ENCODE measurements around the gene SORCS2. TPM values are rescaled to one million over a fixed set of nuclear protein-coding genes. Genes with fewer than 3 reads are reported as not detected.

SORCS2 gene
- total RNA-seq, 4 donors from 2014 or later = 1.1 to 2.5 (median 2.0) TPM

DNA sequence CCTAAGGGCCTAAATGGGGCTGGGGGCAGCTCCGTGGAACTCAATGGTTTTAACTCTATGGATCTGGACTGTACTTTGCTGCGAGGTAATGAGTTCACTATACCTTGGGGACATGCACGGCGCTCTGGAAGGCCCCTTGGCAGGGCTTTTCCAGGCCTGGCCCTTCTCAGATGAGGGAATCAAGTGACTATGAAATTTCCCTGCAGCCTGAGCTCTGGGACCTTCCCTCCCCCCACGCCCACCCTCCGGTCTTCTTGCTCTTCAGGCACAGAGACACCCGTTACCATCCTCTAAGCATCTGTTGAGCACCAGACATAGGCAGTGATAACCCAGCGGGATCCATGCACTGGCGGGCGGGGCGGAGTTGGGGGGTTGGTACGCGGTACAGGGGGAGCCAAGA, 133.2 kb downstream of the SORCS2 start:
- Histone ChIP-seq H3K4me3 (no peak overlapping the region), H3K27ac (no peak overlapping the region), H3K9me3 (no peaks in the 10 kb centered on the region), H3K4me1 (peaks cover 0 to 11% (median 6%) of the 10 kb centered on the region in 3 donors), H3K36me3 (no peaks in the 10 kb centered on the region), H3K27me3 (peaks cover 0 to 11% (median 0%) of the 10 kb centered on the region in 4 donors)
- WGBS, 2 donors = 79% methylated on average over 7 to 9 of the region's 13 CpGs
- TF ChIP-seq POLR2A (IDR thresholded peaks at IDR 0.05) = no peak
- TF ChIP-seq, protein P1, sequence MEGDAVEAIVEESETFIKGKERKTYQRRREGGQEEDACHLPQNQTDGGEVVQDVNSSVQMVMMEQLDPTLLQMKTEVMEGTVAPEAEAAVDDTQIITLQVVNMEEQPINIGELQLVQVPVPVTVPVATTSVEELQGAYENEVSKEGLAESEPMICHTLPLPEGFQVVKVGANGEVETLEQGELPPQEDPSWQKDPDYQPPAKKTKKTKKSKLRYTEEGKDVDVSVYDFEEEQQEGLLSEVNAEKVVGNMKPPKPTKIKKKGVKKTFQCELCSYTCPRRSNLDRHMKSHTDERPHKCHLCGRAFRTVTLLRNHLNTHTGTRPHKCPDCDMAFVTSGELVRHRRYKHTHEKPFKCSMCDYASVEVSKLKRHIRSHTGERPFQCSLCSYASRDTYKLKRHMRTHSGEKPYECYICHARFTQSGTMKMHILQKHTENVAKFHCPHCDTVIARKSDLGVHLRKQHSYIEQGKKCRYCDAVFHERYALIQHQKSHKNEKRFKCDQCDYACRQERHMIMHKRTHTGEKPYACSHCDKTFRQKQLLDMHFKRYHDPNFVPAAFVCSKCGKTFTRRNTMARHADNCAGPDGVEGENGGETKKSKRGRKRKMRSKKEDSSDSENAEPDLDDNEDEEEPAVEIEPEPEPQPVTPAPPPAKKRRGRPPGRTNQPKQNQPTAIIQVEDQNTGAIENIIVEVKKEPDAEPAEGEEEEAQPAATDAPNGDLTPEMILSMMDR (IDR thresholded peaks at IDR 0.05) = no peak
- no peak for DNase-seq
- intact Hi-C loops (cut with DNase I) = no loop called here

GRCh38 chr4:7326306-7326692, 134.0 kb downstream of the SORCS2 start:
- H3K27me3 ChIP-seq = peaks cover 0 to 19% (median 0%) of the 10 kb centered on the region in 4 donors
- no peaks in the 10 kb centered on the region for H3K36me3 ChIP-seq
- 74% methylated on average over 2 of the region's 12 CpGs; no CpG with 5 or more reads in 1 of the 2 donors for WGBS, 2 donors
- peaks cover 0 to 11% (median 6%) of the 10 kb centered on the region in 3 donors for H3K4me1 ChIP-seq
- no peak overlapping the region for H3K27ac ChIP-seq
- no peak overlapping the region for H3K4me3 ChIP-seq
- no peak for DNase-seq
- H3K9me3 ChIP-seq = no peaks in the 10 kb centered on the region
- no peak for TF ChIP-seq POLR2A (IDR thresholded peaks at IDR 0.05)
- TF ChIP-seq, protein P1 (IDR thresholded peaks at IDR 0.05) = no peak
- intact Hi-C loops (cut with DNase I) = no loop called here

DNA sequence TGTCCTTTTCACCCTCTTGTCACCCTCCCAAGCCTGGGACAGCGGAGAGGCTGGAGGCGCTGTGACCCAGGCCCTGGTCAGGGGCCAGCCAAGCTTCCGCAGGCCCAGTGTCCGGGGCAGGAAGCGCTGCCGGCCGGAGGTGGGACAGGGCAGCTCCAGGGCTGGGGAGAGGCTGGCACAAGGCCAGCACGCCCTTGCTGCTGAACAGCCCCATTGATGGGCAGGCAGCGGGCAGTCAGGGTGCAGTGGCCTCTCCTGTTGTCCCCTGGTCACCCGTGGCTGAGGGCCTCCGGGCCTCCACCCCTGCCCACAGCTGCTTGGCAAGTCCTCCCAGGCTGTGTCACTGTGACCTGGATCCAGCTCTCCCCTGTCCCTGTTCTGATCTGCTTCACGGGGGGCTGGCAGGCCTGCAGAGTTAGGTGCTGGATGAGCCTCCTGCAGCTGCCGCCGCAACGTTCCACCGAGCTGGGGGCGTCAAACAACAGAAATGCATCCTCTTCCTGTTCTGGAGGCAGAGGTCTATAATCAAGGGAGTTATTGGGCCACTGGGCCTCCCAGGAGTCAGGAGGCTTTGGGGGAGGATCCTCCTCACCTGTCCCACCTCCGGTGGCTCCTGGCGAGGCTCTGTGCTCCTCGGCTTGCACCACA, 134.5 kb downstream of the SORCS2 start:
- no peak overlapping the region for H3K27ac ChIP-seq
- DNase-seq = no peak
- no peaks in the 10 kb centered on the region for H3K36me3 ChIP-seq
- peaks cover 0 to 11% (median 6%) of the 10 kb centered on the region in 3 donors for H3K4me1 ChIP-seq
- intact Hi-C loops (cut with DNase I) = no loop called here
- H3K9me3 ChIP-seq = no peaks in the 10 kb centered on the region
- WGBS, 2 donors = 76 to 97% methylated on average over 3 to 6 of the region's 20 CpGs
- peaks cover 0 to 22% (median 0%) of the 10 kb centered on the region in 4 donors for H3K27me3 ChIP-seq
- H3K4me3 ChIP-seq = no peak overlapping the region
- TF ChIP-seq, protein P1 (IDR thresholded peaks at IDR 0.05) = no peak
- TF ChIP-seq POLR2A (IDR thresholded peaks at IDR 0.05) = no peak

DNA sequence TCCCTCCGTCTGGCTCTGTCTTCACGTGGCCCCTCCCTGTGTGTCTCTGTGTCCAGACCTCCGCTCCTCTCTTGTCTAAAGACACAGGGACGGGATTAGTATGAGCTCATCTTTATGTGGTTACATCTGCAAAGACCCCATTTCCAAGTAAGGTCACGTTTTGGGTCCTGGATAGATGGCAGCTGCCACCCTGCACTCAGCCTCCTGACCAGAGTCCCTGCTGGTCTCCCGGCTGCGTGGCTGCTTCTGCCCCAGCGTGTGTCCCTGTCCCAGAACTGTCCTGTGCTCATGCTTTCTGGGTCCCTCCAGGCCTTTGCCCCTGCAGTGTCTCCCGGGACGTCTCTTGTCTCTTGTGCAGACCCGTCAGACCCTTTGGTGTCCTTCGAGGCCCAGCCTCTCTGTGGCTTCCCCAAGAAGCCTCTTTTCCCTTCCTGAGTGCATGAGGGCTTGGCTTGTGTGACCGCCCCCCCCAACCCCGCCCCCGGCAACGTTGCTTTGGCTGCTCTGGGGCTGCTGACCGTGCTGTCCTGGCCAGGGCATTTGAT, 135.1 kb downstream of the SORCS2 start:
- intact Hi-C loops (cut with DNase I) = no loop called here
- H3K36me3 ChIP-seq = no peaks in the 10 kb centered on the region

More for the DNA sequence above, 135.1 kb downstream of the SORCS2 start:
- WGBS, 2 donors = 59 to 63% methylated on average over 13 to 15 of the region's 17 CpGs
- TF ChIP-seq, protein P1 (IDR thresholded peaks at IDR 0.05) = no peak
- TF ChIP-seq POLR2A (IDR thresholded peaks at IDR 0.05) = no peak
- DNase-seq = no peak
- H3K4me1 ChIP-seq = peaks cover 0 to 16% (median 6%) of the 10 kb centered on the region in 3 donors
- H3K27me3 ChIP-seq = peaks cover 0 to 22% (median 0%) of the 10 kb centered on the region in 4 donors
- H3K9me3 ChIP-seq = no peaks in the 10 kb centered on the region
- H3K4me3 ChIP-seq = no peak overlapping the region
- H3K27ac ChIP-seq = no peak overlapping the region

Measured in esophagus squamous epithelium (tissue), 5 donors.